IPS-NIHi11 (cell line): ENCODE data around the gene SMCO4.

Experiments used
- DNase-seq: peaks from one replicate; pipeline ENCODE4 v3.0.0; 2012; ENCODE audit warnings: mixed read lengths, low spot score

Gene SMCO4

DNA sequence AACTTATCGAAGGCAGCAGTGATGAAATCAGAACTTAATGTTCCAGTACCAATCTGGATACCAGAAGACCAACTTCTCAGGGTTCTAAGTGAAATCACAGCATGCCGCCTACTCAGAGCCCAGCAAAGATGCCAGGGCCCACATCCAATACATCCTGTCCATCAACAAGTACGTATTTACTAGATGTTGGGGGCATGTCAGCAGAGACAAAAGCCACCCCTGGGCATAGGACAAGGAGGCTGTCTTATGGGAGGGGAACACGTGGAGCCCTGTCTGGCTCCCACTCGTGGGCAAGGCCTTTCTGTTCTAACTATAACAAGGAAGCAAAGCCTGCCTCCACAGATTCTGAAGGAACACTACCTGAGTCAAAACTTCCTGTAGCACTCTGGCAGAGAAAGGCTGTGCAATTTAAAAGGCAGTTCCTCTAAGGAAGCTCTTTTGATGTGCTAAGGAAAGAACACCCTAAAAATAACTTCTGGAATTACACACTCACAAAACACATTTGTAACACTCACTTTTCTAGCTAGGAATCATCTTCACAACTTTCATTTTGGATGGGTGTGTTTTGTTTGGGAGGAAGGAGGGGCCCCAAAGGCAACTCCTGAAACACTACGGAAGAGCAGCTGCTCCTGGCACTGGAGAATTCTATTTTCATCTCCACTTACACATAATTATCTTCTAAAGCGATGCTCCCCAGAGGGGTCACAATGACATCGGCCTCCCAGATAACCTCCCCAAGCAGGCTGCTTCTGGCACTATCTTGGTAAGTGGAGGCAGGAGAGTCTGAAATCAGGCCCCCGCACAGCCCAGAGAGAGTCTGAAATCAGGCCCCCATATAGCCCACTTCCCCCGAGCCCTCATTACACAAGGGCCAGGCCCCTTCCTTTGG, 14.2 kb downstream of the SMCO4 start:
- no peak for DNase-seq

DNA sequence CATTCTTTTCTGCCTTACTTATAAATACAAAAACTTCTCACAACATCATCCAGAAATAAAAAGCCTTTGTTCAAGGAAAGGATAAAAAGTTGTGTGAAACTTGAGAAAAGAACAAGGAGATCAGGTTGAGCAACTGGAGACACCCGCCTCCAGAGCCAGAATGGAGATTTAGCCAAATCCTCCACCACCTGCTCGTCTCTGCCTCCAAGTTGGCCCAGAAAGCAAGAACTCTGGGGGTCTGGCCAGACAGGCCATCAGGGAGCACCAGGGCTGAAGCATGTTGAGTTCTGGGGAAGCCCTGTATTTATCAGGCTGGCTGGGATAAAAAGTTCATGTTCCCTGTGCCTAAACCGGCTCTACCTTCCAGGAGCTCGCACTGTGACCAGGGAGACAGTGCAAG, 14.9 kb downstream of the SMCO4 start:
- DNase-seq: no peak

DNA sequence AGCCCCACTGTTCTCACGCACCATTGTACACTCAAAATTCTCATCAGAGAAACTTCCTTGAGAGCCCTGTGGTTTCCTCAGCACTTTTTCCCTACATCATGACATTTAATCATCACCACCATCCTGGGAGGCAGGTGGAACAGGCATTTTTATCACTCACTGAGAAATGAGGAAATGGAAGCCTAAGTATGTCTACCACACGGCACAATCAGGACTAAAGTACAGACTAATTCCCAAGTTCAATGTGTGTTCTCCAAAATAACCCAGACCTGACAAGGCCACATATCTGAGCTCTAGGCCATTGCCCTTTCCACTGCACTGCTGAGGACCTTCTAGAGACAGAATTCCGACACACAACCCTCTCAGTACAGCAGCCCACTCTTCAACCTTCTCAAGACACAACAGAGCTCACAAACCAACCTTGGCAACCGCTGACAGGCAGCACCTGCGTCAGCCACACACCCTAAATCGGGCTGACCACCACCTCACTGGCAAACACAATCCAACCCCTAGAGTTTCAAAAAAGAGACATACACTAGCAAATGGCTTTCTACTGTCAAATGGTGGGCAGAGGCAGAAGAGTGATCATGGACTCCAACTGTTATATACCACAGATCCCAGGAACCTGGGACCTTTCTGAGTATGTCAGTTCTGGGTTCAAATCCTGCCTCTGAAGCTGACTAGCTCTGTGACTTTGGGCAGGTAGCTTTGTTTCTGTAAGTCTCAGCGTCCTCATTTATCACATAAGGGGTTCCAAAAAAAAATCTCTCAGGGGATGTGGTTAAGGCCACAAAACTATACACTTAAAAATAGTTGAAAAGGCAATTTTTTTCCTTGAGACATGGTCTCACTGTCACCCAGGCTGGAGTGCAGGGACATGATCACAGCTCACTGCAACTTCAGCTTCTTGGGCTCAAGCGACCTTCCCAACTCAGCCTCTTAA, 16.3 kb downstream of the SMCO4 start:
- no peak for DNase-seq

DNA sequence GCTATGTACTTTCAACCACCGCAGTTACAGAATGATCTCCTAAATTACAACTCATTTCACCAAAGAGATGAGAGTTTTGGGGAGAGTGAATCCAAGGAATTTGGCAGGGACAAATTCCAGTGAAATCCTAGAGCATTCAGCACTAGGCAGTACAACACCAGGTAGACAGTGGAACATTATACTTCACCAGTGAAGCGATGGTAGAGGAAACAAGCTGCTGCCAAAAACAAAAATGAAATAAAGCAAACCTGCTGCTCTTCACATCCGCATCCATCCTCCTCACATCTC, 16.9 kb downstream of the SMCO4 start:
- DNase-seq: no peak

DNA sequence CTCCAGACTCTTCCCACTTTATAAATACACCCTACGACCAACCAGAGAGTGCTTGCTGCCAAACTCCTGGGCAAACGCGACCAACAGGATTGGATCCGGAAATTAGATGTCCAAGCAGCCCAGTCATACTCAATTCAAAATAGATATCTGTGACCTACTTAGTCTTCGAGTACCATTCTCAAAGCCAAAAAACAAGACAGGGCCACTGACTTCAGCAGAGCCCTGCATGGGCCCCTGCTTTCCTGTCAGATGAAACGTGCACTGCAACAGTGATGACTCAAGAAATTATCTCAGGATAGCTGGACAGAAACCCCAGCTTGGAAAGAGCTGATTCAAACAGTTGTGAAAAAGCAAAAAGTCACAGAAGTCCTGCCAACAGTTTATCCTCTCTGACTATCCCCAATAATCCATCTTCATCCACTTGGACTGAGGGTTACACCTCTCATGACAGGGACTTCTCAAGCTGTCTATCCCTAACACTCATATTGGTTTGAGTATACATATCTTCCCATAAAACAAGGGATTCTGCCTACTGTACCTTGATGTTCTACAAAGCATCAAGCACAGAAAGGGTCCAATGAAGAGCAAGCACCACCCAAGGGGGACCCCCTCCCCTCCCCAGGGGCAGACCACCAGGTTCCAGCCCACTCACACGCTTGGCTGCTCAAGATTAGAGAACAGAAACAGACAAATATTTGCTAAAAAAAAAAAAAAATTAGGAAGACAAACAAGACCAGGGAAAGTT, 17.4 kb downstream of the SMCO4 start:
- no peak for DNase-seq

DNA sequence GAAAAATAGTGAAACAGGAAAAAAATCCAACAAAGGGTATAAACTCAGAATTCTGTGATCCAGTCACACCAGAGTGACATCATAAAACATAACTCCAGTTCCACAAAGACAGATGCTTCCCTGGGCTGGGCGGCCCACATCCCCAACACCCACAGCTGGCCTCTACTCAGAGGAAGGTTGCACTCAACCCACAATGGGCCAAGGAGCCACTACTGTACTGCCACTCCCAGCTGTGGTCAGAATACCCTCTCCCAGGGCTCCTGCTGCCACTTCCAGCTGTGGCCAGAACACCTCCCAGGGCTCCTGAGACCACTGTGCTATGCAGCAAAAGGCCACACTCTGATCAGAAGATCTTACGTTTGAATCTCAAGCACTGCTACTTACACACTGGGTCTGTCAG, 18.3 kb downstream of the SMCO4 start:
- no peak for DNase-seq

DNA sequence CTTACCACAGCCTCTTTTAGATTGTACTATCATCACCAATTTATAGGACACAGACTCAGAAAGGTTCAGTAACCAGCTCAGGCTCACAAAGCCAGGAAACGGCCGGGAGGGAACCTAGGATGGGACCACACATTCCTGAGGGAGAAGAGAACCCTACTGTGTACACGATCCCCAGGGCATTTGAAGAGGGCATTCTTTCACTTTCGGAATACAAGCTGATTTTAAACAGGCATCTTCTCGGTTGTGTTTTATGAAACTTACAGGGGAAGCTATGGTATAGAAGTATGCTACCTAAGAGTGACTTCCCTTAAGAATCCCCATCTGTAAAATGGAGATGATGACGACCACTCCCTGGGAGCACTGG, 19.0 kb downstream of the SMCO4 start:
- no peak for DNase-seq

DNA sequence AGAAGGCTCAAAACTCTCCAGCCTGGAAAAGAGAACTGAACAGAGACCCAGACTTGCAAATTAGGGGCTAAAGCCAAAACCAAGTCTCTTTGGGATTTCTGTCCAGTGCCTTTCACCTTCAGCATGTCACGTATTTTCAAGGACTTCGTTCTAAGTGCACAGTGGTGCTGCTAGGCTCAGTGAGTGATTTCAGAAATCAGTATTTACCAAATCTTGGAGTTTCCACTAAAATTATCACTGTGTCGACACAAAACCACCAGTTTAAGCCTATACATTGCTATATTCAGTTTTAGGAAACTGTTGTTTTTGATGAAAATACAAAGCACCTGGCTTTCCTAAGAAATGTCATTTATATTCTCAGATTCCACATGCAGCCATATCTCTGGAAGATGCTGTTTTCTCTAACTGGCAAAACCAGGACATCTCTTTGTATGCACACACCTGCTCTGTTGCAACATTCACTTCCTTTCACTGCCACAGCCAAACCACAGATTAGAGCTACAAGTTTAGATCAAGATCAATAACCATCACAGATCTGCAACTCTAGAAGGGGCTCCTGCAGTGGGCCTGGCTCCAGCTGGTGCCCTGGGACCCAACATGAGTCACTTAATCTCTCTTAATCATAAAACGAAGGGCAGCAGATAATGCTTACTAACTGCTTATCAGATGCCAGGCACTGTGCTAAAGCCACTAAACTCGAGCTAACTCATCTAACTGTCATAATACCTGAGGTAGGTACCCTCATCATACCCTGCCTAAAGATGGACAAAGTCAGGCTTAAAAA, 22.3 kb downstream of the SMCO4 start:
- DNase-seq: no peak

DNA sequence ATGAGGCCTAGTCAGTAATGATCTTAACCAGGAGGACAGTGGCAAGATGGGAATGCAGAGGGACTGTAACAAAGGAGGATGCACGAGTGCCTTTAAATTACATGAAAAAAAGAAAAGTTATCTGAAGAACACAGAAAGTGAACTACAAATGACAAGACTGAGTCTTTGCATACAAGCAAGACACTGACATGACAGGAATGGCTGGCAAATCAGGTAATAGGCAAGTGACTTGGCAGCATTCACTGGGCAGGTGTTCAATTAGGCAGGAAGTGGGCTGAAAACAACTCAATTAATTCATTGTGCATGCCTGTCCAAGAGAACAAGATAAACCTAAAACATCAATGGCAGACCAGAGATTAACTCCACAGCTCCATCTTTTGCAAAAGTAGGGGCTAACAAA, 24.0 kb downstream of the SMCO4 start:
- no peak for DNase-seq

DNA sequence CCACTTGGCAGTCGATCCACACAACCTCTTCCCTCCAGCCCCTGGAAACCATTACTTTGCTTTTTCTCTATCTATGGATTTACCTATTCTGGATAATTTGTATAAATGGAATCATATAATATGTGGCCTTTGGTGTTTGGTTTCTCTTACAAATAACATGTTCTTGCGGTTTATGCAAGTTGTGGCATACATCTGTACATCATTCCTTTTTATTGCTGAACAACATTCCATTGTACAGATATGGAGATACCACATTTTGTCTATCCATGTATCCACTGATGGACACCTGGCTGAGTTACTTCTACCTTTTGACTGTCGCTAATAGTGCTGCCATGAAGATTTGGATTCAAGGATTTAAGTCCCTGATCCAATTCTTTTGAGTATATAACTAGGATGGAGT, 25.1 kb downstream of the SMCO4 start:
- no peak for DNase-seq

DNA sequence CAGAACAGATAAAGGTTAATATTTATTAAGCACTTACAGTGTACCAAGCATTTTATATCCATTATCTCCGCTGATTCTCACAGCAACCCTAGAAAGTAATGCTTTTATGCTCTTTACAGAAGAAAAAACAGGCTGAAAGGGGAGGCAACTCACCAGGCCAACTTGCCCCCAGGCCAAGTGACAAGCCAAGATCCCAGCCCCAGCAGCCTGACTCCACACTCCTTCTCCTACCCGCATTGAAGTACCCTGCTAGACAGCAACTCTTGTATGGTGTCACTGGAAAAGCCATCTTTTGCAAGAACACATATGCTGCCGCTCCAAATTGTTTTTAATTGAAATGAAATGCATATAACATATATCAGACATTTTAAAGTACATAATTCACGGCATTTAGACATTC, 25.6 kb downstream of the SMCO4 start:
- no peak for DNase-seq

DNA sequence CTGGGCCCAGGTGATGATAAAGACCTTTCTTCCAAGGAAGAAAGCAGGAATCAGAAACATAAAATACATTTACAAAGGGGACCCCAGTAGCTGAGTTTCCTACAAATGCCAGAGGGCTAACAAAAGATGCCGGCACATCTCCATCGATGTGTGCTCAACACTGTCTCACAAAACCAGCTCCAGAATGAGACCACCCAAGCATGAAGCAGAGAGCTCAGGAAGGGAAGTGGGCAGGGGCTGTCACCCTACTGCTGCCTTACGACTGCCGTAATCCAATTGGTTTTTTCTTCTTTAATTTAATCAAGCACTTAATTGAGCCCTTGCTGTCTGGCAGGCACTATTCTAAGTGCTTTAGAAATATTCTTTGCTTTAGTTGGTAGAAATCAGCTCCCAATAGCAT, 26.1 kb downstream of the SMCO4 start:
- no peak for DNase-seq

DNA sequence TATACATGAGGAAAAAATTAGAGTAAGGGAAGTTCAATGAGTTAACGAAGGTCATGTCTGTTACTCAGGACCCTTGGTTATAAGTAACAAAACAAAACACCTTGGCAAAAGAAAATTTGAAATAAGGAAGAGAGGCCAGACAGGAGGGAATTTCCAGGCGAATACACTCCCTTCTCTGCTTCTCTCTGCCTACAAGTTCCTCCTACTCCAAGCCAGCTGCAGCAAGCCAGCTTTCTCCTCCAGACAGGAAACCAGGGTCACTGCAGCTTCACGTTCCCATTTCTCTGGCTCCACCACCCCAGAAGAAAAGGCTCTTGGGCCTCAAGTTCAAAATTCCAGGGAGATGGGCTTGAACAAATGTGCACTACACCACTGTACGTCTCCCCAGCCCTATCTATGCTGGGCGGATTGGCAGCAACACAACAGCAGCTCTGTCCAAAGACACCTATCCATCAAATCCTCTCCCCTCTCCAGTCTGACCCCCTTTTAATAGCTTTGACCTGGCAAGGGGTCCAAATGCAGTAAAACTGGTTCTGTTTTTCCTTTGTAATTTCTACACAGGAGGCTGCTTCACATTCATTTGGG, 27.7 kb downstream of the SMCO4 start:
- no peak for DNase-seq

DNA sequence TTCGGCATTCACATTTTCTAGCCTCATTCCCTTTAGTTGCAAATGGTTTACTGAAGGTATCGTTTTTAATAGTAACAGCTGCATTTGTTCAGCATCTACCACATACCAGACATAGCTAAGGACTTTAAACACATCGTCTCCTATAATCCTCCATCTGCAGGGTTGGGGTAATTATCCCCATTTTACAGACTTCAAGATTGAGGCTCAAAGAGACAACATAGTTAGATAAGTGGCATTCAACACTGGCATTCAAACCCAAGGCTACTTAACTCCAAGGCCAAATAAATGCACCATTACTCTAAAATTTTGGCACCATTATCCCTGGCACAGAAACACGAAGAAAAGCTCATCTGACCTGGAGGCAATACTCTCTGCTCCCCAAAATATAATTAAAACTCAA, 28.5 kb downstream of the SMCO4 start:
- no peak for DNase-seq

DNA sequence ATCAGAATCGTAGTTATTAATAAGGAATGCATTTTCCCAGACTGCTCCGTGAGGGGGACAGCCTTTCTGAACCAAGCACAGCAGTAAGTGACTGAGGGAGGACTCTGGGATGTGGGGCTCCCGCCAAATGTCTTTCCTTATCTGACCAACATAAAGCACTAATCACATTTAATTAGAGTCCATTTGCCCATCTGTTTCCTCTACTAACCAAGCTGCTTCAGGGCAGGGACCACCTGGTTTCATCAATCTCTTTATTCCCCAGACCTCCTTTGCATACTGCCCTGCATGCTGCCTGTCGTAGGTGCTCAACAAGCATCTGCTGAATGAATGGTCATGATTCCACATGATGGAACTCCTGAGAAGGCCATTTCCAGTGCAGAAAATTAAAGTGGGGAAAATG, 29.4 kb downstream of the SMCO4 start:
- no peak for DNase-seq

DNA sequence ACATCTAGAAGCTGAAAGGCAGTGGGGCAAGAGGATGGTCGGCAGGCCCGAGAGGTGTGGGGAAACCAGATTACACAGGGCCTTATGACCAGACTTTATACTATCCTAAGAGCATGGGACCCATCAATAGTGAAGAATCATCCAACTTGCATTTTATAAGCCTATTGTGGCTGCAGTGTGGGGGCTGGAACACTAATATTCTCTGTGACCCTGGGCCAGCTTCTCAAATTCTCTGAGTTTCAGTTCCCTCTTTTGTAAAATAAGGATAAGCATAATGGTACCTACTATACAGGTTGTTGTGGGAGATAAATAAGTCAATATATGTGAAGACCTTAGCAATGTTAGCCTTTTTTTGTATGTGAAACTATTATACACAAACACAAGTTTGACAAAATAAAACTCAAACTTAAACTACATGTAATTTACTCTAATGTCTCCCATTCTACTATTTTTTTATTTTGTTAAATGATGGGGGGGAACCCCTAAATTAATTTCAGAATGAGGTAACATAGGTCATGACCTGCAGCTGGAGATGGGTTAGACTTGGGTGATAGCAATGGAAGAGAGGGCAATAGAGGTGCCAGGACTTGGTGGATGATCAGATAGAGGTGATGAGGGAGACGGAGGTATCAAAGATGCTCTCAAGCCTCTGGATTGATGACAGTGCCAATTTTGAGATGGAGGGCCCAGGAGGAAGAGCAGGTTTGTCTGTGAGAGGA, 30.1 kb downstream of the SMCO4 start:
- no peak for DNase-seq

DNA sequence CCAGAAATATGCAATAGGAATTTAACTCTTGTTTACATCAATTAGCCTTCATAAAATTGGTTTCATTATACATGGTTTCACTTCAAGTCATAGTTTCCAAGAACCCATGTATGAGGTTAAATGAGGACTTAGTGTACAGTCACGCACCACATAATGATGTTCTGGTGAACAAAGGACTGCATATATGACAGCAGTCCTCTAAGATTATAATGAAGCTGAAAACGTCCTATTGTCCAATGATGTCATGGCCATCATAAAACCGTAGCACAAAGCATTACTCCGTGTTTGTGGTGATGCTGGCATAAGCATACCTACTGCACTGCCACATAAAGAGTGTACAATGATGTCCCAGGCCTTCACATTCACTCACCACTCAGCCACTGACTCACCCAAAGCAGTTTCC, 31.1 kb downstream of the SMCO4 start:
- no peak for DNase-seq

DNA sequence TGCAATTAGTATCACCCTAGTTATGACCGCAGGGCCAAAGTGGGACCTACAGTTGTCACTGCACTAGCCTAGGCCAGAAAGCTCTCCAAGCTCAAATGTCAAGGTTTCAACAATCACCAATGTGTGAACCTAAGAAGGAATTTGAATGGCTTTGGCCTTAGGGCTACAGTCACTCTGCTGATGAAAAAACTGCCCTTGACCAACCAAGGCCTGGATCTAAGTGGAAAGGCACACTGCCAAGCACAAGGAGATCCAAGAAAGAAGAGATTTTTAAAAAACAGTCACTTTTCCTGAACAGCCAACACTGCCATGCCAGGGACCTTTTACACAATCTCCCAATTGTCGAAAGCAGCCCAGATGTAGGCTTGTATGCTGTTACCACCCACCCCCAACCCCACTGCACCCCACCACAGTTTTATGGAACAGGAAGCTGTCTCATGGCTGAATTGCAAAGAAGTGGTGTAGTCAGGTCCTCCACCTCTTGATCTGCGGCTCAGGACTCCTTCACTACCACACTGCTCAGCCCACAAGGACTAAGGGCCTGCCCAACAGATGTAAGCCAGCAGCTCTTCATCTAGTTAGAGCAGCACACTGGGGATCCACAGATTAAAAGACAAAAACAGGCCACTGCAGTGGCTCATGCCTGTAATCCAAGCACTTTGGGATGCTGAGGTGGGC, 32.9 kb downstream of the SMCO4 start:
- DNase-seq: no peak

DNA sequence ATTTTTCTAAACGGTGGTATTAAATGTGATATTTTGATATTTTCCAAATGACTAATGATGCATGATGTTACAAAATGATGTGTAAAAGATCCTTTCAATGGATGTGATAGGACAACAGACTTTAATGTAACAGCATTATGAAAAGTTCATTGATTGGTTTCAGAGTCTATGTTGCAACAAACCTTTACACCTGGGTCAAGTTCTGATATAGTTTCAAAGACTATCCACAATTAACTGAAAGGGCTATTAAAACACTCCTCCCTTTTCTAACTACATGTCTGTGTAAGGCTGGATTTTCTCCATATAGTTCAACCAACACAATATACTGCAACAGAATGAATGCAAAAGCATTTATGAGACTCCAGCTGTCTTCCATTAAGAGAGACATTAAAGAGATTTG, 35.7 kb downstream of the SMCO4 start:
- DNase-seq: no peak

DNA sequence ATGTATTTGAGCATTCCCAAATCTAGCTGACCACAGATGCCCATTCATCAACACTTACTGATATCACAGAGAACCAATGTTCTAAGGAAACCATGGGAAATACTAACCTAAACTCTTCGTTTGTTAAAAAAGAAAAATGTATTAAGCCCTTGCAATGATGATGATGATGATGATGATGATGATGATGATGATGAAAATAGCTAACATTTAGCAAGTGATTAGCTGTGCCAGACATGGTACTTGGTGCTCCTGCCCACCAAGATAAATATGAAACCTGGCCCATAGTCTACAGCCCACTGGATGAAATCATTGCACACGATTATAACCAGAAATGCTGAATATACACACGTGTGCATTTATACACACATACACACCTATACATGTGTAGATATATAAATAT, 37.5 kb downstream of the SMCO4 start:
- DNase-seq: no peak
